GM19438 (cell line): ENCODE data around the gene TPPP2.
"Not testable (repeated sequence)": the region's sequence is repeated elsewhere in the genome, so short reads cannot be mapped to it uniquely, and the experiment has no call there.

ENCODE experiments used
- ATAC-seq: cut with Tn5 transposase; IDR thresholded peaks from one replicate; pipeline ENCODE4 v1.9.1; 2021; ENCODE audit warnings: low read depth; ENCODE audit not compliant: unreplicated experiment

The TPPP2 gene

DNA sequence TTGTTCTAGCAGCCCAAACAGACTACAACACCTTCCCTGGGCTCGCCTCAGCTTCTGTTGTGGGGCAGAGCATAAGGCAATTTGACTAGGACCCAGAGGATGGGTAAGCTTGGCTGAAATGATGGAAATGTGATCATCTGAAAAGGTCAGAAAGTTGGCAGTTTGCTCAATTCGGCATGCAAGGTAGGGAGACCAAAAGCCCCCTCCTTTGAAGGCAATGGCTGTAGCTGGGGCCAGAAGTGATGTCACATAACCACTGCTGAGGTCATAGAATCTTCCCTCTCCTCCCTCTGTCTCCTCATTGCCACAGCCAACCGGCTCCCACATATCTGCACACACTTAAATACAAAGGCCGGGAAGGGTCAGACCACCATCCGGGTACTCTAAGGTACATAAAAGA, at the start of gene TPPP2:
TPPP2 (plus strand) TSS at position 301 of the 400 bp plus-strand sequence. CDS start 365 bp downstream, outside the sequence.
- ATAC-seq, result no peak

DNA sequence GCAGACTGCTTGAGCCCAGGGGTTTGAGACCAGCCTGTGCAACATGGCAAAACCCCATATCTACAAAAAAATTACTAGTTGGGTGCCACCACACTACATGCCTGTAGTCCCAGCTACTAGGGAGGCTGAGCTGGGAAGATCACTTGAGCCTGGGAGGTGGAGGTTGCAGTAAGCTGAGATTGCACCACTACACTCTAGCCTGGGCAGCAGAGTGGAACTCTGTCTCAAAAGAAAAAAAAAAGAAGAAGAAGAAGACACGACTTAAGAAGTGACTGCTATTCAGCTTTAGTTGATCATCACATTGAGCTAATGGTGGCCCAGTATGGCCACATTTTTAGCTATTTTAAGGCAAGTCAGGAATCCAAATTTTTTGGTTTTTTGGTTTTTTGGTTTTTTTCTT, 49.1 kb upstream of the TPPP2 start:
- ATAC-seq, result no peak

DNA sequence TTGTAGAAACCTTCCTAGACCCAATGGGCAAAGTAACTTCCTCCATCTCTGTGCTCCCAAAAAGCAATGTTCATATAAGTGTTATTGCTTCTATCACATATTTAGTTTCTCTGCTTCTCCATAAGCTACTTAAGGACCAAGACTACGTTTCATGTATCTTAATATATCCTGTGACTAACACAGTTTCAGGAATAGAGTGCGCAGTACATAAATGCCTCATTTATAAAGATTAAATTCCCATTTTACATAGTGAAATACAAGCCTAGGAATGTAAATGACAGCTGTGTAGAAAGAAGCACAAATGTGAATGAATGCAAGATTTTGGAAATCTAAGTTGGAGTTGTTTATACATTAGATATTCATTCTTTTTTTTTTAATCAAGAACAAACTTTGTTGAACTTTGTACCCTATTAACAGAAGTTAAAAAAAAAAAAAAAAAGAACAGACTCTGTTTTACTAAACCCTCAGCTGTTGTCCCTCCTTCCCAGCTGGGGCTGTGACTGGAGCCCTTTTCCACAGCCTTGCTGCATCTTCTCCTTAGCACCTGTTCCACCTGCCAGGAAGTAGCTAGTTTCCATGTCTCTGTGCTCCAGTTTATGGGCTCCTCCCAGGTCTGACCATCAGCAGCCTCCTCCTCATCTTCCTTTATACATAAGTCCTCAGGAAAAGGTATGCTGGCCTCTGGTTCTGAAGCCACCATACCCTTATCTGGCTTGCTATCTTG, 47.2 kb upstream of the TPPP2 start:
- no peak for ATAC-seq

DNA sequence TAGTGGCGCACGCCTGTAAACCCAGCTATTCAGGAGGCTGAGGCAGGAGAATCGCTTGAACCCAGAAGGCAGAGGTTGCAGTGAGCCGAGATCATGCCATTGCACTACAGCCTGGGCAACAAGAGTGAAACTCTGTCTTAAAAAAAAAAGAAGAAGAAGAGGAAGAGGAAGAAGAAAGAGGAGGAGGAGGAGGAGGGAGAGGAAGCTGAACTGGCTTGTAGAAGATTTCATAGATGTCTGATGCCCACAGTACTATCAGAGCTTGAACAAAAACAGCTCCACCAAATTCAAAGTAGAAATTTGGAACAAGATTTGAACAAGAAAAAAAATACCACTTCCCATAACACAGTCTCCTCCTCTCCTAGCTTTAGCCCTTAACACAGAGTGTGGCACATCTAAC, 44.4 kb upstream of the TPPP2 start:
- ATAC-seq, result not testable (repeated sequence)

DNA sequence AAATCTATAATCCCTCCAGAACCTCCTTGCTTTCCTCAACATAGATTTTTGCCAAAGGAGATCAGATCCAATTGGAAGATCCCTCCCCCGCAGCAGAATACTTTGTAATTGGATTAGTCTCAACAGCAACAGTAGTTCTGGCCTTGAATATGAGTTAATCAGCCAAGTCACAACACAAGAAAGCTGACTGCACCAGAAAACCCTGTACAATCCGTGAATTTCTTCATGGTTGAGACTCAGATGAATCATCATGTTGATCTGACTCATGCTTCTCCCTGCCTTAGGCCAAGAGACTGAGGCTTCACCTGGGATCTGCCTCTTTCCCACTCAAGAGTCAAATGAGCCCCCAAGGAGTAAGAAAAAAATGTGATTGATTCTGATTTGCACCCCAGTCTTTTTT, 43.2 kb upstream of the TPPP2 start:
- no peak for ATAC-seq

DNA sequence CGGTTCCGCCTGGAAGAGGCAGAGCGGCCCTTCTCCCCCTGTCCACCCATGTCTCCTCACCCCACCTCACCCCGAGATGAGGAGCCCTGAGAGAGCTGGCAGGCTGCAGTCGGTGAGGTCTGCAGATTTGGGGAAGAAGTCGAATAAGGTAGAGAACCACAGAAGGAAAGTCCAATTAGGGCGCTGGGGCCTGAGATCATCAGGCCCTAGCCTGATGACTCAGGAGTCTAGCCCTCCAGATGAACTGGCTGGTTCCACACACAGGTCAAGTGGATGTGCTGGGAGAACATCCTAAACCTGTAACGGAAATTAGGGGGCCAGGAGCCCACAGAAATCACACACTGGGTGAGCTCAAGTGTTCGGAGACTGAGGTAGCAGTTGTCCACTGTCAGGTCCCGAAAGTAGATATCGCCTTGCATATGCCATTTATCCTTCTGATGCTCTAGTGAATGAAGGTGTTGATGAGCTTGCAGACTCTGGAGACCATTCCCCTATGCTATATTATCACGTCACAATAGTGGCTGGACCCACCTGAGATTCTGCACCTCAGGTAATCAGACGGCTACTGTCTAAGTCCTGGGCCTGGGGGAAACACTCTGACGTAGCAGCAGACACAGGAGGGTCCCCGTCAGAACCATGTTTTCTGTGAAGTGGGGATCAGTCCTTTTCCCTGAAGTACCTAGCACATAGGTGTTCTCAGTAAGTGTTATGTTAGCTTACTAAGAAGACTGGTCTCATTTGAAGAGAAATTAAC, 41.1 kb upstream of the TPPP2 start:
- no peak for ATAC-seq

DNA sequence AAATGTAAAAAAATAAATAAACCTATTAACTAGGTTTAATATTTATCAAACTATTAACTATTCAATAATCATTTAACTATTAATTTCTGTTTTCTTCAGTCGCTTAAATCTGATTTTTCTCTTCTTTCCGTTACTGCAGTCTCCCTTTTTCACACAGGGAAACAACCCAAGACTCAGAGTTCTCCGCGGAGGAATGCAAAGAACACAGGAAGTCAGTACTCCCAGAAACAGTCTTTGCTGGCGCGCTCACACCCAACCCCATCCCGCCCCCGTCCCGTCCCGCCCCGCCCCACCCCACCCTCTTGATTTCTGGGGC, 40.6 kb upstream of the TPPP2 start:
- ATAC-seq, result no peak

DNA sequence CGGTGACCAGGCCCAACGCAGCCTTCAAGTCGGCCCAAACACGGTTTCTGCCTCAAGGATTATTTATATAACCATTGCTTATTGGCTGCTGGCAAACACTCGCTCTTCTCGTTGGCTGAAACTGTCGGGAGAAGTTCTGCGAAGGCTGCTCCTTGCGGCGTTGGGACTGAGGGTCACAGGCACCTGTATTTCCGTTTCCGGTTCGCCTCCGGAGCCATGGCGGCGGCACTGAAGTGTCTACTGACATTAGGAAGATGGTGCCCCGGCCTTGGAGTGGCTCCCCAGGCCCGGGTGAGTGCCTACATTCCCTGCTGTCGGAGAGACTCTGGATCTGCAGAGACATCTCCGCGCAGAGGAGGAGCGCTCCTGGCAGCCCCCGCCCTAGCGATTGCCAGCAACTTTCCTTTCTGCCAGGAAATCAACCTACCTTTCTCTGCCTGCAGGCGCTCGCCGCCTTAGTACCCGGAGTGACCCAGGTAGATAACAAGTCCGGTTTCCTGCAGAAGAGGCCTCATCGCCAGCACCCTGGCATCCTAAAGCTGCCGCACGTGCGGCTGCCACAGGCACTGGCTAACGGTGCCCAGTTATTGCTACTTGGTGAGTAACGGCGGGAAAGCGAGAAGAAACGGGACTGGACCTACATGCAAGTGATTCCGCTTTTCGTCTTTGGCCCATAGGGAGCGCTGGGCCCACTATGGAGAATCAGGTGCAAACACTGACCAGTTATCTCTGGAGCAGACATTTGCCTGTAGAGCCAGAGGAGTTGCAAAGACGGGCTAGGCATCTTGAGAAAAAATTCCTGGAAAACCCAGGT, 40.0 kb upstream of the TPPP2 start, which contains the start of gene METTL17:
METTL17 (plus strand) TSS at position 194 of the 814 bp plus-strand sequence; CDS start at position 217, 23 bp downstream.
- ATAC-seq, result peak; percentile 96

DNA sequence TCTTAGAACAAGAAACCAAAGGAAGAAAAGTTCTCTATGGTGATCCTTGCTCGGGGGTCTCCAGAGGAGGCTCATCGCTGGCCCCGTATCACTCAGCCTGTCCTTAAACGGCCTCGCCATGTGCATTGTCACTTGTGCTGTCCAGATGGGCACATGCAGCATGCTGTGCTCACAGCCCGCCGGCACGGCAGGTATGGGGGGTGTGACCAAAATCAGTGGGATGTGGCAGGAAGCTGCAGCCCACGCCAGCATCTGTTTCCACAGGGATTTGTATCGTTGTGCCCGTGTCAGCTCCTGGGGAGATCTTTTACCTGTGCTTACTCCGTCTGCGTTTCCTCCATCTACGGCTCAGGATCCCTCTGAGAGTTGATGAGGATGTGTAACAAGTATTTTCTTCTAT, 33.5 kb upstream of the TPPP2 start:
- no peak for ATAC-seq

DNA sequence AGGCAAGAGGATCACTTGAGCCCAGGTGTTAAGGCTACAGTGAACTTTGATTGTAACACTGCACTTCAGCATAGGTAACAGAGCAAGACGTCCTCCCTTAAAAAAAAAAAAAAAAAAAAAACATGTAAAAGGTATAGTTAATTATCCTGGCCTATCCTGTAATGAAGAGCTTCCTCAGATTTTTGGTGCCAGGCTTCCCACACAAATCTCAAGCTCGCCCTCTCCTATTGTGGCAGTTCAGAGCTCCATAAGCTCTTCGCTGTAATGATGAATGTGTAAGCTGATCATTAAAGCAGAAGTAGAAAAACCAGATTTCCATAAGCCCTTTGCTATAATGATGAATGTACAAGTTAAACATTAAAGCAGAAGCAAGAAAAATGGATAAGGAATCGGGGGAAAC, 32.9 kb upstream of the TPPP2 start:
- ATAC-seq, result no peak

DNA sequence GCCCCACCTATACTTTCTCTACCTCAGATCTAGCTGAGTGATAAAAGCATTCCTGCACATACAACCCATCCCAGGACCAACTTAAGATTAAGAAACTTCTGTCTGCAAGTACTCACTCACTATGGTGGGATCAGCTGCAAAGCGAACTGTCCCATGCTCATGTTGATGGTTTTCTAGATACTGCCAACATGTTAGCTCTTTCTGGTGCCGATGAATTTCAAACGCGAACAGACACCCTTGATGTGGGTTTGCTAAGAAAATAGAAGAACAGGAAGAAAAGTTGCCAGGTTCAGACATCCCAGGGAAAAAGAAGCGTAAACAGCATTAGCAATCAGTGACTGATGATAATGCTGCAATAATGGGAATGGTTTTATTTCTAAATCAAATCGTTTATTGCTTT, 32.5 kb upstream of the TPPP2 start:
- ATAC-seq, result no peak

DNA sequence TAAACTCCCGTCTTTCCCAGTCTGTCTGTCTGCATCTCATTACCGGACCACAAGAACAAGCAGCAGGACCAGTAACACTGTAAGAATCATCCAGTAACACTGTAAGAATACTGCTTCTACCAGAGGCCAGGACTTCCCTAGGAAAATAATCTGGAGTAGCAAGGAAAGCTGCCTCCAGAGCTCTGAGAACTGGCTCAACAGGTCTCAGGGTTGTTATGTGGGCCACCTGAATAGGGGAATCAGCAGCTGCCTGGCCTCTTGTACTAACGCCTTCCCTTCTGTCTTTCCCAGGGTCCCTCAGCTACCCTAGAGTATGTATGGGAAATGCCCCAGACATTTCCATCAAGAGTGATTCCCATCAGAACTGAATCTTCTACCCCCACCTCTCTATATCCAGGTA, 31.9 kb upstream of the TPPP2 start:
- no peak for ATAC-seq

DNA sequence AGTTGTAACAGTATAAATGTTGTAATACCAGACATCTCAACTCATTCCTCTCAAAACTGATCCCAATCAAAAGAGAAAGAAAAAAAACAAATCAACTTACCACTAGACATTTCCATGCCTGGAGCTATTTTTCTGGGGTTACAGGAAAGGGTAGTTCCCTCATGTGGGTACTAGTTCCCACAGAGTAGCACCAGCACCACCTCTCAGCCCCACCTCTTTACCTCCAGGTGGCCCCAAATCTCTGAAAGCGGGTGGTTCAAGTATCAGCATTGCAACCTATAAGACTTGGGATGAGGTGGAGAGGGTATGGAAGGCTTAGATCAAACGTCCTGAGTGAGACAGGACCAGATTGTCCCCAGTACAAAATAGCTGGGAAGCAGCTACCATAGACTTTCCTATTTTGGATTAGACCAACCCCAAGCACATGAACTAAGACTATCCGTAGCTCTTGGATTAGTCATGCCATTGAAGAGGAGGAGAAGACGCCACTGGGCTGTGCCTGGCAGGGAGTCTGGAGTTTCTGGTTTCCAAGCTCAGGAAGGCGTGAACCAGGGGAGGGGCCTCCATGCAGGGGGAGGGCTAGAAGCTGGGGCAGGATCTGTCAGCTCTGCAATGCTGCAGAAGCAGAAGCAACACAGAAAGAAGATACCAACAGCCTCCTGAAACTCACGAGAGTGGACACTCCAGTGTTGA, 31.2 kb upstream of the TPPP2 start, which contains the start of gene SLC39A2:
SLC39A2 (plus strand) TSS at position 620 of the 693 bp plus-strand sequence. CDS start 154 bp downstream, outside the sequence.
- ATAC-seq, result no peak

DNA sequence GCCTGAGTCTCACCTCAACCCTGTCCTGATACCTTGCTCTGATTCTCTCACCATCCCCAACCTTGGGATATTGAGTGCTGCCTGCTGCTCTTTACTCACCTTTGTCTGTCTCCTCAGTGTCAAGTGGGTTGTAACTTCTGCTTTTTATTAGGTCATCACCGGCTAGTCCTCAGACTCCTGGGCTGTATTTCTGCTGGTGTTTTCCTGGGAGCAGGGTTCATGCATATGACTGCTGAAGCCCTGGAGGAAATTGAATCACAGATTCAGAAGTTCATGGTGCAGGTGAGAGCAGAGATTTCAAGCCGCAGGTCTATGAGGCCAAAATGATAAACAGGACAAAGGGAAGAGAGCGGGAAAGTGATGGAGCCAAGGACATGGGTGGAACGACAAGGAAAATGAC, 30.4 kb upstream of the TPPP2 start:
- ATAC-seq, result no peak

DNA sequence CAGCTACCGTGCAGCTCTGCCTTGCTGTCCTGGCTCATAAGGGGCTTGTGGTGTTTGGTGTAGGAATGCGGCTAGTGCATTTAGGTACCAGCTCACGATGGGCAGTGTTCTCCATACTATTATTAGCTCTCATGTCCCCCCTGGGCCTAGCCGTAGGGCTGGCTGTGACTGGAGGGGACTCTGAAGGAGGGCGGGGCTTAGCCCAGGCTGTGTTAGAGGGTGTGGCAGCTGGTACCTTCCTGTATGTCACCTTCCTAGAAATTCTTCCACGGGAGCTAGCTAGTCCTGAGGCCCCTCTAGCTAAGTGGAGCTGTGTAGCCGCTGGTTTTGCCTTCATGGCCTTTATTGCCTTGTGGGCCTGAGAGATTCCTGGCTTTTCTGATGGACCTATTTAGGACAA, 28.8 kb upstream of the TPPP2 start:
- ATAC-seq, result no peak

DNA sequence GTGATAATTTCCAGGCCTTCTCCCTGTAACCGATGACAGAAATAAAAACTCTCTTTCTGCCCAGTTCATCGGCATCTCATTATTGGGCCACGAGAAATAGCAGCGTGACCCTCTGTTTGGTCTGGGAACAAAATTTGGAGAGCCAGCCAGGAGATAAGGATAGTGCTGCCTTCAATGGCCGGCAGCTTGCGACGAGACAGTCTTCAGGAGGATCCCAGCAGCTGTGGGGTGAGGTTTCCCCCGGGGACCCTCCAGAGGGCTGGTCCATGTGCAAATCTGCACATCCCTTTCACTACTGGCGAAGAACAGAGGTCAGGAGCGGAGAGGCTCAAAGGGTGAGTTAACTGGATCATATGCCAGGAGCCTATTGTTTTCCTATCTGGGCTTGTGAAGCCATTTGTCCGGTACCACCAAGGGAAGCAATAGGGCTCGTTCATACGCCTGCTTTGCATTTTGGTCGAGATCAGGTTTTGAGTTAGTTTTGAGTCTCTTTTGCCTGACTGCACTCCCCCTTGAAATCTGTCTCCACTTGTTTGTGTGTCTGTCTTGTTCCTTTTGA, 26.1 kb upstream of the TPPP2 start:
- no peak for ATAC-seq

DNA sequence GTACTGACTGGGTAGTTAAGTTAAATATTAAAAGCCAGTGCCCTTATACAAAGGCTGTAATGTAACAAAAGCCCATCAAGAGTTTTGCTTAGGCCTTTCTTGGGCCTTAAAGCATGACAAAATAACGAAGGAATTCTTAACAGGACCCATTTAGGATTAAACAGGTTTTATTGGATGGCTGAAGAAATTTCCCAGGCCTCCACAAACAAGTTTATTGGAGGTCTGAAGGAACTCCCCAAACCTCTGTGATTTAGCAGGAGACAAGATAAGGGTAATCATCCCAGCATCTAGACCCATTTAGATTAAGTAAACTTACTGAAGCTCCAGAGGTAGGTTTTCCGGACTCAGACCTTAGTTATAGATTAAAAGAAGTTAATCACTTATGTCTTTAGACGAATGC, 20.3 kb upstream of the TPPP2 start:
- not testable (repeated sequence) for ATAC-seq

DNA sequence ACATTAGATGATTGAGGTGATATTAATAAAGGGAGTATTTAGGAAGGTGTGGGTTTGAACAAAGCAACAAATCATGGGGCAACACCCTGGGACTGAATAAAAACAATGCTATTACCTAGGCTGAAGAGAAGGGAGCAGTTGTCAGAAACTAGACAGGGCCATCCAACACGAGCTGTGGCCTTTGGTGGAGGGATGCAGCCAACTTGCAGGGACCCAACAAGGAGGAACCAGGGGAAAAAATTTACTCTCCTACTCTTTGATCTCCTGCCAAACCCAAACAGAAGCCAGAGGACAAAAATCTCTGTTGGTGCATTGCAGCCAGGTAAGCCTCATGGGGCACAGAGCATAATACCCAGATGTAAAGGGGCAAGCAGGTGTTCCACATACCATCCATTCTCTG, 18.9 kb upstream of the TPPP2 start:
- no peak for ATAC-seq

DNA sequence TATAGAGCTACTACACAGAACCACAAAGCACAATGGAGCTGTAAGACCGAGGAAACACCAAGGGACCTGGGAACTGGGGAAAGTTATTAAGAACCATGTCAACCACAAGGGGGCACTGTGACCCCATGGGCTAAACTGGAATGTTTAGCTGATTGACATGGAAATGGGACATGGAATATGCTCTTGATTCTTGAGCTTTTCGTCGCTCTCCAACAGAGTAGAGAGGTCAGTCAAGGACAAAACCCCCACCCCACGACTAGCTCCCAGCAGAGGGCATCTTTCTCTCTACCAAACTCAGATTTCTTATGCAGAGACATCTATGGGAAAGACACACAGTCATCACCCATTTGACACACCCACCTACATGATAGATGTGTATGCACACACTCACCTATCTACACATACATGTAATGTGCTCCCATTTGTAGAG, 15.2 kb upstream of the TPPP2 start:
- no peak for ATAC-seq

DNA sequence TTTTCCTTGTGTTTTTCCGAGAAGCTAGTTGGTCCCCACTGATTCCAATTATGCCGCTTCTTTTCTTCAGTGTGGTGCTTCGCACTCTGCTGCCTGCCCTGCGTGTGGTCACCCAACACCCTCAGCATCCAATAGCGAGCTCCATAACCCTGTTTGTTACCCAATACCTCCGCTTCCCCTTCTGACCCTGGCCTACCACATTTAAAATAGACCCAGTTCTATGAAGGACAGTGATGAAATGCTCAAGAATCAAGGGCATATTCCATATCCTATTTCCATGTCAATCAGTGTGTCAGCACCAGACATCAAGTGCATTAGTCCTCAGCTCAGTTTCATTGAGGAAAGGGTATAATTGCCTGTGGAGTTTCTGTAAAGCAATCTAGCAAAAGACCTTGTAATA, 14.7 kb upstream of the TPPP2 start:
- no peak for ATAC-seq
